Suprapubic skin (tissue), 3 donors: ENCODE data around the gene LRRN1.

Experiments used
- CTCF ChIP-seq, 2 donors: fragments of 200-600 bp in 1 of 2; fragments of 450-650 bp in 1 of 2; sonication (generic) in 1 of 2; IDR thresholded peaks; one replicate each; pipeline ENCODE4 v1.5.1; 2016 to 2019; ENCODE audit warnings: antibody characterized with exemption in 2 of 2, mild to moderate bottlenecking in 1 of 2, moderate library complexity in 1 of 2
- POLR2A ChIP-seq, 2 donors: fragments of 450-650 bp; IDR thresholded peaks; one replicate each; pipeline ENCODE4 v1.6.1; 2017; ENCODE audit warnings: antibody characterized with exemption in 2 of 2, mild to moderate bottlenecking in 2 of 2, moderate library complexity in 2 of 2

- no peak for TF ChIP-seq CTCF (IDR thresholded peaks at IDR 0.05)
- no peak for TF ChIP-seq POLR2A (IDR thresholded peaks at IDR 0.05)
Measured at GRCh38 chr3:3825035-3825434, 25.8 kb downstream of the LRRN1 start.
